Urinary bladder (tissue), 4 donors: Measurements from ENCODE around the gene C1QC. TPM values are rescaled to one million over a fixed set of nuclear protein-coding genes. Genes with fewer than 3 reads are reported as not detected.

Experiments used
- DNase-seq: peaks from one replicate; pipeline ENCODE4 v3.0.0-alpha.2; 2015; ENCODE audit errors: extremely low spot score
- H3K27ac ChIP-seq: one replicate; pipeline ENCODE4 v1.5.1; 2013; ENCODE audit warnings: low read depth, mild to moderate bottlenecking, moderate library complexity
- H3K36me3 ChIP-seq: one replicate; pipeline ENCODE4 v1.6.1; 2013; ENCODE audit warnings: mild to moderate bottlenecking, moderate library complexity; ENCODE audit not compliant: insufficient read depth
- H3K4me1 ChIP-seq: one replicate; pipeline ENCODE4 v1.6.1; 2013; ENCODE audit warnings: mild to moderate bottlenecking, moderate library complexity; ENCODE audit not compliant: insufficient read depth
- H3K4me3 ChIP-seq: one replicate; pipeline ENCODE4 v1.5.1; 2013; ENCODE audit warnings: low read depth, low read length
- WGBS: extraction: QIAGEN DNeasy Blood & Tissue Kit; methylation state at CpG from one replicate; pipeline ENCODE4 v1.1.7; 2013; 5-methylcytosine and 5-hydroxymethylcytosine counted together
- polyA plus RNA-seq: library from polyadenylated mRNA; stranded (reverse); fragments of 200-250 nt; gene quantifications from one replicate; pipeline ENCODE4 v1.2.3, GENCODE V29; 2013
- small RNA-seq: library from RNA; depleted of rRNA; stranded (forward); fragments of <200 nt; gene quantifications from one replicate; pipeline ENCODE3, GENCODE V24; 2014
- total RNA-seq: library from RNA; depleted of rRNA; stranded (reverse); fragments of >200 nt; gene quantifications from one replicate; pipeline ENCODE4 v1.2.3, GENCODE V29; 2014
- donor health status: healthy with polysubstance abuse.
- donor health status: healthy.

Gene C1QC
- total and polyA plus RNA-seq, 2 donors = 25.4 to 268 TPM

GRCh38 chr1:22687191-22687590 lies 43.8 kb downstream of the C1QC start:
- DNase-seq = no peak
- Histone ChIP-seq H3K4me3 (no peak overlapping the region), H3K4me1 (no peaks in the 10 kb centered on the region), H3K27ac (no peak overlapping the region), H3K36me3 (no peaks in the 10 kb centered on the region)
- 86% methylated on average over 2 of the region's 2 CpGs for WGBS

- no peak for DNase-seq
- Histone ChIP-seq H3K36me3 (no peaks in the 10 kb centered on the region), H3K27ac (no peak overlapping the region), H3K4me1 (no peaks in the 10 kb centered on the region), H3K4me3 (no peak overlapping the region)
These were observed 45.0 kb downstream of the C1QC start for GRCh38 chr1:22688466-22688865.

GRCh38 chr1:22689505-22689904 lies 46.1 kb downstream of the C1QC start:
- H3K4me1 ChIP-seq = no peaks in the 10 kb centered on the region
- DNase-seq = no peak
- 60% methylated on average over 11 of the region's 11 CpGs for WGBS
- no peak overlapping the region for H3K4me3 ChIP-seq
- H3K36me3 ChIP-seq = no peaks in the 10 kb centered on the region
- no peak overlapping the region for H3K27ac ChIP-seq

GRCh38 chr1:22691031-22691753 lies 47.8 kb downstream of the C1QC start:
- H3K4me3 ChIP-seq = no peak overlapping the region
- 65% methylated on average over 13 of the region's 13 CpGs for WGBS
- no peak for DNase-seq
- no peaks in the 10 kb centered on the region for H3K36me3 ChIP-seq
- no peaks in the 10 kb centered on the region for H3K4me1 ChIP-seq
- H3K27ac ChIP-seq = no peak overlapping the region

DNA sequence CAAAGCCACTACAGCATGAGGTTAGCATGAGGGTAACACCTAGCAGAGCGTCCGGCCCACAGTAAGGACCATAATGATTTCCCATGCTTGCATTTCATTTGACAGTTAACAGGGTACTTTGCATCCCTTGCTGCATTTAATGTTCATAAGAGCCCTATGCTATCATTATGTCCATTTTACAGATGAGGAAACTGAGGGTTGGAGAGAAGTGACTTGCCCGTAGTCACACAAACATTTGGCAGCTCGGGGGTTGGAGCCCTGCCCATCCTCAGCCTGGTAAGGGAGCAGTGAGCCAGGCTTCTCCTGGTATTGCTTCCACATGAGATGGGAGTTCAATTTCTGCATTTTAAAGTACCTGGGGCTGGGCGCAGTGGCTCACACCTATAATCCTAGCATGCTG lies 50.7 kb downstream of the C1QC start:
- no peak overlapping the region for H3K27ac ChIP-seq
- H3K4me3 ChIP-seq = no peak overlapping the region
- WGBS = 89% methylated on average over 5 of the region's 5 CpGs
- H3K36me3 ChIP-seq = no peaks in the 10 kb centered on the region
- no peaks in the 10 kb centered on the region for H3K4me1 ChIP-seq
- no peak for DNase-seq

DNA sequence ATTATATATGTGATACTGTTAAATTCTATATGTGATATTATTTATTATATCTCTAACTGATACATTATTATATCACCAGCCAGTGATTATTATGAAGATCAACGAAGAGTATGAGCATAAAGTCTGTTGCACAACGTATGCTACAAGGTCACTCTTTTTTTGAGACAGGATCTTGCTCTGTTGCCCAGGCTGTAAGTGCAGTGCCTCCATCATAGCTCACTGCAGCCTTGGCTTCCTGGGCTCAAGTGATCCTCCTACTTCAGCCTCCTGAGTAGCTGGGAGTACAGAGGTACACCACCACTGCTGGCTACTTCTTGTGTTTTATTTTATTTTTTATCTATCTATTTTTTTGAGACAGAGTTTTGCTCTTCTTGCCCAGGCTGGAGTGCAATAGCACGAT lies 53.2 kb downstream of the C1QC start:
- 81% methylated on average over 3 of the region's 3 CpGs for whole genome bisulfite sequencing
- Histone ChIP-seq H3K4me1 (no peaks in the 10 kb centered on the region), H3K36me3 (no peaks in the 10 kb centered on the region), H3K4me3 (no peak overlapping the region), H3K27ac (no peak overlapping the region)
- DNase-seq = no peak

Small RNA genes lying within 50 kb of the gene (small RNA-seq; reads per million reads assigned to genes)
- gene MIR6127 = not detected

Other genes starting within 250 kb of the C1QC start
- gene ZBTB40, start 191.8 kb upstream of the C1QC start, total RNA-seq = 11.6 TPM
- gene ZBTB40, start 191.8 kb upstream of the C1QC start, polyA plus RNA-seq = 9.8 TPM
- gene EPHA8, start 80.1 kb upstream of the C1QC start, total RNA-seq = not detected
- gene EPHA8, start 80.1 kb upstream of the C1QC start, polyA plus RNA-seq = not detected
- gene C1QA, start 7.0 kb upstream of the C1QC start, total RNA-seq = 41.5 TPM
- 223 TPM for gene C1QA, start 7.0 kb upstream of the C1QC start, polyA plus RNA-seq
- gene C1QB, start 9.6 kb downstream of the C1QC start, total RNA-seq = 26.3 TPM
- 351 TPM for gene C1QB, start 9.6 kb downstream of the C1QC start, polyA plus RNA-seq
- 16.2 TPM for gene EPHB2, start 67.2 kb downstream of the C1QC start, total RNA-seq
- gene EPHB2, start 67.2 kb downstream of the C1QC start, polyA plus RNA-seq = 2.6 TPM